H9 (cell line): ENCODE measurements around the gene LMOD1. TPM values are rescaled to one million over a fixed set of nuclear protein-coding genes. Genes with fewer than 3 reads are reported as not detected.

ENCODE experiments used
- DNase-seq: peaks from one replicate; pipeline ENCODE4 v3.0.0-alpha.2; 2017
- H2AFZ ChIP-seq: one replicate; pipeline ENCODE4 v1.6.1; 2013; ENCODE audit warnings: mild to moderate bottlenecking, low read length, control low read depth, moderate library complexity
- H2AK5ac ChIP-seq: 2 replicates; pipeline ENCODE4 v1.6.1; 2013; ENCODE audit warnings: low read length, control low read depth, mixed read lengths; ENCODE audit not compliant: insufficient read length
- H2BK120ac ChIP-seq: one replicate; pipeline ENCODE4 v1.6.1; 2013; ENCODE audit warnings: low read depth, mild to moderate bottlenecking, low read length, control low read depth, inconsistent platforms; ENCODE audit not compliant: poor library complexity, severe bottlenecking
- H2BK12ac ChIP-seq: 2 replicates; pipeline ENCODE4 v1.6.1; 2013; ENCODE audit warnings: low read length, control low read depth, mixed read lengths, low read depth; ENCODE audit not compliant: insufficient read length
- H2BK15ac ChIP-seq: 2 replicates; pipeline ENCODE4 v1.6.1; 2013; ENCODE audit warnings: low read depth, low read length, control low read depth
- H2BK20ac ChIP-seq: one replicate; pipeline ENCODE4 v1.6.1; 2013; ENCODE audit warnings: low read depth, mild to moderate bottlenecking, low read length, control low read depth, inconsistent platforms; ENCODE audit not compliant: poor library complexity, severe bottlenecking
- H2BK5ac ChIP-seq: 2 replicates; pipeline ENCODE4 v1.6.1; 2013; ENCODE audit warnings: low read length, control low read depth, mixed read lengths; ENCODE audit not compliant: insufficient read length
- H3K14ac ChIP-seq: 2 replicates; pipeline ENCODE4 v1.6.1; 2013; ENCODE audit warnings: low read length, control low read depth; ENCODE audit not compliant: insufficient read depth
- H3K18ac ChIP-seq: 2 replicates; pipeline ENCODE4 v1.6.1; 2013; ENCODE audit warnings: low read depth, mild to moderate bottlenecking, mixed read lengths, low read length, control low read depth; ENCODE audit not compliant: insufficient read length
- H3K23ac ChIP-seq: 2 replicates; pipeline ENCODE4 v1.6.1; 2013; ENCODE audit warnings: low read length, control low read depth, mixed read lengths, low read depth; ENCODE audit not compliant: insufficient read length
- H3K23me2 ChIP-seq: 2 replicates; pipeline ENCODE4 v1.6.1; 2013; ENCODE audit warnings: low read depth, mild to moderate bottlenecking, mixed read lengths, low read length, control low read depth; ENCODE audit not compliant: insufficient read length, poor library complexity, severe bottlenecking
- H3K27ac ChIP-seq: 2 replicates; pipeline ENCODE4 v1.5.1; 2013; ENCODE audit warnings: low read length, control low read depth, mixed read lengths, low read depth; ENCODE audit not compliant: insufficient read length
- H3K27me3 ChIP-seq: 2 replicates; pipeline ENCODE4 v1.6.1; 2013; ENCODE audit warnings: low read length, control low read depth, inconsistent platforms; ENCODE audit not compliant: insufficient read depth
- H3K4ac ChIP-seq: 2 replicates; pipeline ENCODE4 v1.6.1; 2013; ENCODE audit warnings: low read depth, mild to moderate bottlenecking, control low read depth, inconsistent platforms, low read length, moderate library complexity
- H3K4me1 ChIP-seq: 2 replicates; pipeline ENCODE4 v1.6.1; 2013; ENCODE audit warnings: low read length, control low read depth, inconsistent platforms; ENCODE audit not compliant: insufficient read depth
- H3K4me2 ChIP-seq: 2 replicates; pipeline ENCODE4 v1.6.1; 2013; ENCODE audit warnings: low read length, control low read depth, mixed read lengths; ENCODE audit not compliant: insufficient read length, insufficient read depth
- H3K56ac ChIP-seq: 2 replicates; pipeline ENCODE4 v1.6.1; 2013; ENCODE audit warnings: low read depth, mild to moderate bottlenecking, mixed read lengths, low read length, control low read depth; ENCODE audit not compliant: insufficient read length
- H3K79me1 ChIP-seq: 2 replicates; pipeline ENCODE4 v1.6.1; 2013; ENCODE audit warnings: low read depth, mild to moderate bottlenecking, moderate library complexity, low read length, control low read depth, inconsistent platforms; ENCODE audit not compliant: insufficient read depth, poor library complexity, severe bottlenecking
- H3K79me2 ChIP-seq: 2 replicates; pipeline ENCODE4 v1.6.1; 2013; ENCODE audit warnings: low read length, control low read depth, inconsistent platforms; ENCODE audit not compliant: insufficient read depth
- H3K9ac ChIP-seq: 2 replicates; pipeline ENCODE4 v1.6.1; 2013; ENCODE audit warnings: low read length, control low read depth, mixed read lengths; ENCODE audit not compliant: insufficient read length; ENCODE audit errors: extremely low read depth
- H3K9me3 ChIP-seq: one replicate; pipeline ENCODE4 v1.6.1; 2013; ENCODE audit warnings: low read depth, low read length, inconsistent platforms; ENCODE audit not compliant: control insufficient read depth
- H3T11ph ChIP-seq: one replicate; pipeline ENCODE4 v1.6.1; 2013; ENCODE audit warnings: mild to moderate bottlenecking, low read length, control low read depth, inconsistent platforms
- H4K20me1 ChIP-seq: one replicate; pipeline ENCODE4 v1.6.1; 2013; ENCODE audit not compliant: control insufficient read depth, insufficient read length, insufficient read depth
- H4K5ac ChIP-seq: 2 replicates; pipeline ENCODE4 v1.6.1; 2013; ENCODE audit warnings: low read depth, mild to moderate bottlenecking, mixed read lengths, low read length, control low read depth; ENCODE audit not compliant: insufficient read length
- H4K8ac ChIP-seq: replicated peaks from 2 replicates; pipeline ENCODE4 v1.6.1; 2013; ENCODE audit warnings: low read length, control low read depth, mixed read lengths, low read depth; ENCODE audit not compliant: insufficient read length
- H4K91ac ChIP-seq: 2 replicates; pipeline ENCODE4 v1.6.1; 2013; ENCODE audit warnings: low read depth, mild to moderate bottlenecking, moderate library complexity, mixed read lengths, low read length, control low read depth; ENCODE audit not compliant: insufficient read length
- H3K27ac Mint-ChIP-seq, 3 experiments: 2 replicates in 2 of 3; 3 replicates in 1 of 3; pipeline ENCODE4 v1.8.0; 2020 to 2021; ENCODE audit warnings: mixed read lengths in 3 of 3, mild to moderate bottlenecking in 1 of 3, moderate library complexity in 1 of 3
- H3K27me3 Mint-ChIP-seq: 2 replicates; pipeline ENCODE4 v1.8.0; 2021; ENCODE audit warnings: low read depth, mild to moderate bottlenecking, moderate library complexity, mixed read lengths
- H3K36me3 Mint-ChIP-seq, 3 experiments: 2 replicates in 2 of 3; 3 replicates in 1 of 3; pipeline ENCODE4 v1.8.0; 2020 to 2021; ENCODE audit warnings: low read depth in 3 of 3, mixed read lengths in 3 of 3; ENCODE audit not compliant: insufficient read depth in 1 of 3
- H3K4me1 Mint-ChIP-seq, 2 experiments: 2 replicates each; pipeline ENCODE4 v1.8.0; 2020; ENCODE audit warnings: mixed read lengths in 2 of 2
- H3K4me3 Mint-ChIP-seq, 2 experiments: 2 replicates in 1 of 2; 3 replicates in 1 of 2; pipeline ENCODE4 v1.8.0; 2020 to 2021; ENCODE audit warnings: mild to moderate bottlenecking in 2 of 2, mixed read lengths in 2 of 2, moderate library complexity in 1 of 2
- H3K9me3 Mint-ChIP-seq, 2 experiments: 2 replicates in 1 of 2; 3 replicates in 1 of 2; pipeline ENCODE4 v1.8.0; 2020; ENCODE audit warnings: mild to moderate bottlenecking in 2 of 2, mixed read lengths in 2 of 2, moderate library complexity in 1 of 2
- WGBS: extraction: QIAGEN DNeasy Blood & Tissue Kit; methylation state at CpG from one replicate; pipeline ENCODE4 v1.1.7; 2013; ENCODE audit warnings: missing lambda C conversion rate, low lambda C conversion rate, mixed read lengths; ENCODE audit not compliant: insufficient read length; ENCODE audit errors: extremely low coverage; 5-methylcytosine and 5-hydroxymethylcytosine counted together
- total RNA-seq: library from RNA; stranded (reverse); gene quantifications from 2 replicates; pipeline ENCODE4 v1.2.1, GENCODE V29; 2021
- TF ChIP-seq, protein P1 (sequence below): fragments of 200-600 bp; sonication (generic); conservative IDR thresholded peaks from 3 replicates; pipeline ENCODE4 v1.8.0; 2021; ENCODE audit warnings: antibody characterized with exemption, mild to moderate bottlenecking

Gene LMOD1
- total RNA-seq, 1 experiment from 2014 or later, result 0.31 TPM

DNA sequence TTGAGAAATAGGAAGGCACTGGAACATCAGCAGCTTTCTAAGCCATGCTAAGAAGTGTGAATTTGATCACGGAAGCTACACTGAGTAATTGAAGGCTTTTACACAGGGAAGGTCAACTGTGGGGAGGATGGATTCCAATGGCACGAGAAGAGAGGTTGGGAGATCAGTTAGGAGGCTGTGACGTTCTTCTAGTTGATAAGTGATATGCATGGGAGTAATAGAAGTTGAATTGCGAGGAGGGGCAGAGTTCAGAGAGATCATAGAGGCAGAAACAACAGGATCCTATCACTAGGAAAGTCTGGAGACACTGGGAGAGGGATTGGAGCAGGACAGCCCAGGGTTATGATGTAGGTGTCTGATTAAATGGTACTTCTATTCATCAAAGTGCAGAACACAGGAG lies 16.2 kb downstream of the LMOD1 start:
- no peaks in the 10 kb centered on the region for H3K27me3 ChIP-seq
- H2AFZ ChIP-seq, result no peak overlapping the region
- H4K5ac ChIP-seq, result no peak overlapping the region
- no peaks in the 10 kb centered on the region for H3K4me1 Mint-ChIP-seq
- H3T11ph ChIP-seq, result no peak overlapping the region
- no peaks in the 10 kb centered on the region for H3K9me3 Mint-ChIP-seq
- H3K4me3 Mint-ChIP-seq, result no peak overlapping the region
- no peak overlapping the region for H3K56ac ChIP-seq
- no peaks in the 10 kb centered on the region for H3K79me2 ChIP-seq
- H3K9me3 ChIP-seq, result no peaks in the 10 kb centered on the region
- no peak overlapping the region for H3K27ac Mint-ChIP-seq
- H3K4me1 ChIP-seq, result no peaks in the 10 kb centered on the region
- H3K27me3 Mint-ChIP-seq, result peaks cover 2% of the 10 kb centered on the region; the same call in 1 of the 2 replicates
- H2BK20ac ChIP-seq, result no peak overlapping the region
- H3K14ac ChIP-seq, result no peak overlapping the region
- no peaks in the 10 kb centered on the region for H3K36me3 Mint-ChIP-seq
- no peak overlapping the region for H2AK5ac ChIP-seq
- H2BK5ac ChIP-seq, result no peak overlapping the region
- TF ChIP-seq, protein P1, sequence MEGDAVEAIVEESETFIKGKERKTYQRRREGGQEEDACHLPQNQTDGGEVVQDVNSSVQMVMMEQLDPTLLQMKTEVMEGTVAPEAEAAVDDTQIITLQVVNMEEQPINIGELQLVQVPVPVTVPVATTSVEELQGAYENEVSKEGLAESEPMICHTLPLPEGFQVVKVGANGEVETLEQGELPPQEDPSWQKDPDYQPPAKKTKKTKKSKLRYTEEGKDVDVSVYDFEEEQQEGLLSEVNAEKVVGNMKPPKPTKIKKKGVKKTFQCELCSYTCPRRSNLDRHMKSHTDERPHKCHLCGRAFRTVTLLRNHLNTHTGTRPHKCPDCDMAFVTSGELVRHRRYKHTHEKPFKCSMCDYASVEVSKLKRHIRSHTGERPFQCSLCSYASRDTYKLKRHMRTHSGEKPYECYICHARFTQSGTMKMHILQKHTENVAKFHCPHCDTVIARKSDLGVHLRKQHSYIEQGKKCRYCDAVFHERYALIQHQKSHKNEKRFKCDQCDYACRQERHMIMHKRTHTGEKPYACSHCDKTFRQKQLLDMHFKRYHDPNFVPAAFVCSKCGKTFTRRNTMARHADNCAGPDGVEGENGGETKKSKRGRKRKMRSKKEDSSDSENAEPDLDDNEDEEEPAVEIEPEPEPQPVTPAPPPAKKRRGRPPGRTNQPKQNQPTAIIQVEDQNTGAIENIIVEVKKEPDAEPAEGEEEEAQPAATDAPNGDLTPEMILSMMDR, result no peak
- no peak for DNase-seq
- H3K4ac ChIP-seq, result no peak overlapping the region
- WGBS, result no CpG with 5 or more reads among the region's 4 CpGs
- no peak overlapping the region for H3K27ac ChIP-seq
- H3K4me2 ChIP-seq, result no peak overlapping the region
- H4K8ac ChIP-seq, result no peak overlapping the region
- no peak overlapping the region for H2BK12ac ChIP-seq
- no peak overlapping the region for H4K91ac ChIP-seq
- H4K20me1 ChIP-seq, result no peaks in the 10 kb centered on the region
- no peak overlapping the region for H3K23ac ChIP-seq
- no peak overlapping the region for H3K18ac ChIP-seq
- no peak overlapping the region for H2BK15ac ChIP-seq
- no peak overlapping the region for H3K9ac ChIP-seq
- no peaks in the 10 kb centered on the region for H3K79me1 ChIP-seq
- no peaks in the 10 kb centered on the region for H3K23me2 ChIP-seq
- no peak overlapping the region for H2BK120ac ChIP-seq
